Esophagus squamous epithelium (tissue), 5 donors: ENCODE measurements around the gene BCL7A. TPM values are rescaled to one million over a fixed set of nuclear protein-coding genes. Genes with fewer than 3 reads are reported as not detected.

ENCODE experiments used
- DNase-seq: peaks from one replicate; lab custom pipeline; 2025; lab: John Stamatoyannopoulos, UW
- H3K27ac ChIP-seq, 4 donors: fragments of 200-600 bp; sonication (generic); one replicate each; pipeline ENCODE4 v1.5.1; 2016 to 2019; ENCODE audit warnings: mild to moderate bottlenecking in 1 of 4
- H3K27me3 ChIP-seq, 4 donors: fragments of 200-600 bp; sonication (generic); 1 replicate in 3 of 4; 2 replicates in 1 of 4; pipeline versions ENCODE4 v1.5.1 to v1.6.0; 2017 to 2021; ENCODE audit warnings: antibody characterized with exemption in 1 of 4
- H3K36me3 ChIP-seq, 3 donors: fragments of 200-600 bp; sonication (generic); one replicate each; pipeline ENCODE4 v1.5.1; 2016 to 2019
- H3K4me1 ChIP-seq, 3 donors: fragments of 200-600 bp; sonication (generic); one replicate each; pipeline ENCODE4 v1.5.1; 2017 to 2019
- H3K4me3 ChIP-seq, 4 donors: fragments of 200-600 bp; sonication (generic); 1 replicate in 3 of 4; 2 replicates in 1 of 4; pipeline ENCODE4 v1.5.1; 2016 to 2019; ENCODE audit warnings: mild to moderate bottlenecking in 2 of 4, moderate library complexity in 1 of 4
- H3K9me3 ChIP-seq, 3 donors: fragments of 200-600 bp; sonication (generic); one replicate each; pipeline ENCODE4 v1.5.1; 2016 to 2019
- POLR2A ChIP-seq, 4 donors: fragments of 450-650 bp; IDR thresholded peaks; one replicate each; pipeline ENCODE4 v1.6.1; 2017; ENCODE audit warnings: antibody characterized with exemption in 4 of 4, mild to moderate bottlenecking in 4 of 4, moderate library complexity in 3 of 4
- WGBS, 2 donors: methylation state at CpG; one replicate each; pipeline ENCODE4 v1.1.5; 2018; 5-methylcytosine and 5-hydroxymethylcytosine counted together
- intact Hi-C: fragments of 100-400 bp; cut with DNase I; formaldehyde crosslinking; loops from one replicate; pipeline ENCODE4 v1.15.0; 2022
- total RNA-seq, 4 donors: library from RNA; depleted of rRNA; stranded (reverse); fragments of >200 nt; gene quantifications; one replicate each; pipeline ENCODE4 v1.1.0, GENCODE V29; 2016
- TF ChIP-seq, protein P1 (sequence below), 6 experiments: fragments of 450-650 bp in 4 of 6; fragments of 200-600 bp in 2 of 6; sonication (generic) in 2 of 6; IDR thresholded peaks; one replicate each; pipeline ENCODE4 v1.5.1; 2016 to 2019; ENCODE audit warnings: antibody characterized with exemption in 6 of 6, mild to moderate bottlenecking in 4 of 6, moderate library complexity in 4 of 6
- donor health status: DM: yes; HTN: yes; CAD: no.

BCL7A gene
- total RNA-seq, 4 donors from 2014 or later, result 2.5 to 8.6 (median 5.1) TPM

DNA sequence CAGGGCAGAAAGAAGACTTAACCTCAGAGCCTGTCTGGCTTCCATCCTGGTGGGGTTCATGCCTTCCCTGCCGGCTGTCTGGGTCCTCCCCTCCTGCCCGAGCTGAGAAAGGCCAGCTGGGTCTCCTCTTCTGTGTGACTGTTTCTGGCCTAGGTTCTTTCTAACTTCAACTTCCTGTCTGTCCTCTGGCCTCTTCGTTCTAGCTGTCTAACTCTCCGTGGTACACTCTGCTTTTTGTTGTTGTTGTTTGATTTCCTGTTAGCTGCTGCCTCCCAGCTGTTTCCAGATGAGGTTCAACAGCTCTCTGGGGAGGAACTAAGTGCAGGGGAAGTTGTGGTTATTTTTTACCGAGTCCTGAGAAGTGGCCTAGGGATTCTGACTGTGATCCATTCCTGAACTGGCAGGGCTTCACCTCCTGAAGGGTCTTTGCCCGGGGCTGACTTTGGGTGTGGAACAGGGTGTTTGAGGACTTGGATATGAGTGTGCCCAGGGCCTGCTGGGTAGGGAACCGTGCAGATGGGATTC is 60.1 kb downstream of the BCL7A start:
- TF ChIP-seq, protein P1, sequence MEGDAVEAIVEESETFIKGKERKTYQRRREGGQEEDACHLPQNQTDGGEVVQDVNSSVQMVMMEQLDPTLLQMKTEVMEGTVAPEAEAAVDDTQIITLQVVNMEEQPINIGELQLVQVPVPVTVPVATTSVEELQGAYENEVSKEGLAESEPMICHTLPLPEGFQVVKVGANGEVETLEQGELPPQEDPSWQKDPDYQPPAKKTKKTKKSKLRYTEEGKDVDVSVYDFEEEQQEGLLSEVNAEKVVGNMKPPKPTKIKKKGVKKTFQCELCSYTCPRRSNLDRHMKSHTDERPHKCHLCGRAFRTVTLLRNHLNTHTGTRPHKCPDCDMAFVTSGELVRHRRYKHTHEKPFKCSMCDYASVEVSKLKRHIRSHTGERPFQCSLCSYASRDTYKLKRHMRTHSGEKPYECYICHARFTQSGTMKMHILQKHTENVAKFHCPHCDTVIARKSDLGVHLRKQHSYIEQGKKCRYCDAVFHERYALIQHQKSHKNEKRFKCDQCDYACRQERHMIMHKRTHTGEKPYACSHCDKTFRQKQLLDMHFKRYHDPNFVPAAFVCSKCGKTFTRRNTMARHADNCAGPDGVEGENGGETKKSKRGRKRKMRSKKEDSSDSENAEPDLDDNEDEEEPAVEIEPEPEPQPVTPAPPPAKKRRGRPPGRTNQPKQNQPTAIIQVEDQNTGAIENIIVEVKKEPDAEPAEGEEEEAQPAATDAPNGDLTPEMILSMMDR (IDR thresholded peaks at IDR 0.05), result no peak
- TF ChIP-seq POLR2A (IDR thresholded peaks at IDR 0.05), result peak in 1 of 4 donors; percentile 44
- Histone ChIP-seq H3K4me3 (peak overlapping the region in 3 of 4 donors; percentile 64 to 92 (median 65)), H3K4me1 (peaks cover 21 to 91% (median 34%) of the 10 kb centered on the region in 3 donors), H3K27ac (peak overlapping the region; percentile 85 to 95 (median 90)), H3K36me3 (peaks cover 0 to 33% (median 6%) of the 10 kb centered on the region in 3 donors), H3K27me3 (no peaks in the 10 kb centered on the region), H3K9me3 (no peaks in the 10 kb centered on the region)
- DNase-seq, result no peak
- intact Hi-C loops, result no loop called here
- 22 to 31% methylated on average over 5 to 6 of the region's 7 CpGs for WGBS, 2 donors

DNA sequence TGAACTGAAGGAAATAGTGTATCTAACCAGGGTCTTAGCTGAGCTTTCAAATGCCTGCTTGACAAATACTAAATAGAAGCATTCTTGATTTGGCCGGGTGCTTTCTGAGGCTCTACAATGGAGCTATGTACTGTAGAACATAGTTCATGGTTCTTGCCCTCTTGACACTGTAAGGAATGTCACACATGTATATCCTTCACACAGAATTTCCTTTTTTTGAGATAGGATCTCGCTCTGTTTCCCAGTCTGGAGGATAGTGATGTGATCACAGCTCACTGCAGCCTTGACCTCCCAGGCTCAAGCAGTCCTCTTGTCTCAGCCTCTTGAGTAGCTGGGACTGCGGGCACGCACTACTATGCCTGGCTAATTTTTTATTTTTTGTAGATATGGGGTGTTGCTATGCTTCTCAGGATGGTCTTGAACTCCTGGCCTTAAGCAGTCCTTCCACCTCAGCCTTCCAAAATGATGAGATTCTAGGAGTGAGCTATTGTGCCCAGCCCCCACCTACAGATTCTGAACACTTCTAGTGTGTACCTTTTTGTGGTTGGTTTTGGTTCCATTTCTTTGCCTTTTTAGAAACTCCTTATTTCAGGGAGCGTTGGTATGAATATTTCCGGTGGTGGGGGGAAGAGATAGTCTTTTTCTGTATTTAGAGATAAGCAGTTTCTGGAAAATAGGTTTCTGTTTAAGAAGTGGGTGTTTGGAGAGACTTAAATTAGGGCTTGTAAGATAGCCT is 61.1 kb downstream of the BCL7A start:
- Histone ChIP-seq H3K4me1 (peaks cover 27 to 92% (median 42%) of the 10 kb centered on the region in 3 donors), H3K27ac (peak overlapping the region in 3 of 4 donors; percentile 85 to 95 (median 93)), H3K36me3 (peaks cover 0 to 35% (median 6%) of the 10 kb centered on the region in 3 donors), H3K27me3 (no peaks in the 10 kb centered on the region), H3K4me3 (peak overlapping the region in 1 of 4 donors; percentile 92), H3K9me3 (no peaks in the 10 kb centered on the region)
- intact Hi-C loops, result no loop called here
- no peak for TF ChIP-seq POLR2A (IDR thresholded peaks at IDR 0.05)
- TF ChIP-seq, protein P1 (IDR thresholded peaks at IDR 0.05), result no peak
- DNase-seq, result no peak
- WGBS, 2 donors, result 59 to 78% methylated on average over 6 of the region's 6 CpGs

DNA sequence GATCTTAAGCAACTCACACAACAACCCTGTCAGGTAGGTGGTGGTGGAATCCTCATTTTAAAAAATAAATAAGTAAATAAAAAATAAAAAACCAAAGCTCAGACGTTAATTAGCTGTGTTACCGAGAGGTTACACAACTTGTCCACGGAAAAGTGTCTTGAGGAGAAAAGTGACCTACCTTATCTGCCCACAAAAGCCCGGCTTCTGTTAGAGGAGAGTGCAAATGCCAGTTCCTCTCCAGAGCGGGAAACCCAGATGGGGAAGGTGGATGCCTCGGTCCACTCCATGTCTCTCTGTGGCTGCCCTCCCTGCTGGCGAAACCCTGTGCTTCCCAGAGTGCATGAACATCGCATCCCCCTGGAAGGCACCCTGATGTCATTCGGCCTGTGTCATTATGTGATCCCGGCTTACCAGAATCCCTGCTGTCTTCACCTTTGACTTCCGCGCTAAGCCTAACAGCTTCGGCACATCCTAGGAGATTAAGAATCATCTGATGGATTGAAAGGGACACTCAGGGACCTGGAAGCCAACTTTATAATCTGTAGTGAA is 63.2 kb downstream of the BCL7A start:
- peaks cover 27 to 99% (median 59%) of the 10 kb centered on the region in 3 donors for H3K4me1 ChIP-seq
- intact Hi-C loops, result no loop called here
- WGBS, 2 donors, result 73 to 87% methylated on average over 13 of the region's 13 CpGs
- no peaks in the 10 kb centered on the region for H3K27me3 ChIP-seq
- no peak overlapping the region for H3K4me3 ChIP-seq
- DNase-seq, result no peak
- H3K27ac ChIP-seq, result no peak overlapping the region
- TF ChIP-seq POLR2A (IDR thresholded peaks at IDR 0.05), result no peak
- TF ChIP-seq, protein P1 (IDR thresholded peaks at IDR 0.05), result no peak
- no peaks in the 10 kb centered on the region for H3K9me3 ChIP-seq
- H3K36me3 ChIP-seq, result peaks cover 0 to 35% (median 6%) of the 10 kb centered on the region in 3 donors

DNA sequence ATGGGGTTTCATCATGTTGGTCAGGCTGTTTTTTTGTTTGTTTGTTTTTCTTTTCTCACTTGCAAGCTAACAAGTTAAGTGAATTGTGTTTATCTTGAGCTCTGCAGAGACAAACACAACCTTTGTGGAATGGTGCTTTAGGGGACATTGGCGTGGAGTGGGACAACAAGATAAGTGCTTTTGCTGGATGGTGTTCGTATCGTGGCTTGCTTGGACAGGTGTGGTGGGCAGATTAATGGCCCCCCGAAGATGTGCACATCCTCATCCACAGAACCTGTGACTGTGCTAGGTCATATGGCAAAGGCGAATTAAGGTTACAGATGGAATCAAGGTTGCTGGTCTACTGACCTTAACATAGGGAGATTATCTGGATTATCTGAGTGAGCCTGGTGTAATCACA is 63.9 kb downstream of the BCL7A start:
- no peaks in the 10 kb centered on the region for H3K9me3 ChIP-seq
- no peak overlapping the region for H3K4me3 ChIP-seq
- TF ChIP-seq, protein P1 (IDR thresholded peaks at IDR 0.05), result no peak
- TF ChIP-seq POLR2A (IDR thresholded peaks at IDR 0.05), result no peak
- WGBS, 2 donors, result 82 to 89% methylated on average over 5 of the region's 5 CpGs
- peaks cover 27 to 99% (median 59%) of the 10 kb centered on the region in 3 donors for H3K4me1 ChIP-seq
- H3K27ac ChIP-seq, result peak overlapping the region in 1 of 4 donors; percentile 37
- no peaks in the 10 kb centered on the region for H3K27me3 ChIP-seq
- no peak for DNase-seq
- H3K36me3 ChIP-seq, result peaks cover 0 to 35% (median 6%) of the 10 kb centered on the region in 3 donors
- intact Hi-C loops, result no loop called here

DNA sequence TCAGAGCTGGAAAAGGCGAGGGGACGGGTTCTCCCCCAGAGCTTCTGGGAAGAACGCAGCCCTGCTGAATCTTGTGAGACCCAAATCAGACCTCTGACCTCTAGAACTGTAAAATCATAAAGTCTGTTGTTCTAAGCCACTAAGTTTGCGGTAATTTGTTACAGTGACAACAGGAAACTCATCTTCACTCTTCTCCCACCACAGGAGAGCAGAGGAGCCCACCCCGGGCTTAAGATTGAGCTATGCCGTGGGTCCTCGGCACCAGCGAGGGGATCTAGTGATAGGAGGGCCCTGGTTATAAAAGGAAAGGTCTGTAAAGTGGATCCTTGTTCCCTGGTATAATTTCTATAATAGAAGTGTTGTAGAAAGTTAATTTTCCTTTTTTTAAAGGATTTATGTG is 64.4 kb downstream of the BCL7A start:
- no peak for DNase-seq

More for the DNA sequence above, 64.4 kb downstream of the BCL7A start:
- TF ChIP-seq, protein P1 (IDR thresholded peaks at IDR 0.05), result no peak
- TF ChIP-seq POLR2A (IDR thresholded peaks at IDR 0.05), result no peak
- H3K9me3 ChIP-seq, result no peaks in the 10 kb centered on the region
- H3K36me3 ChIP-seq, result peaks cover 0 to 35% (median 6%) of the 10 kb centered on the region in 3 donors
- H3K4me1 ChIP-seq, result peaks cover 23 to 99% (median 57%) of the 10 kb centered on the region in 3 donors
- no peak overlapping the region for H3K4me3 ChIP-seq
- WGBS, 2 donors, result 84 to 94% methylated on average over 8 of the region's 8 CpGs
- intact Hi-C loops, result no loop called here
- H3K27ac ChIP-seq, result peak overlapping the region in 2 of 4 donors; percentile 37 to 47
- no peaks in the 10 kb centered on the region for H3K27me3 ChIP-seq
